ENCODE results near the gene TGFBI. TPM values are rescaled to one million over a fixed set of nuclear protein-coding genes. Genes with fewer than 3 reads are reported as not detected.

Gene TGFBI
- total RNA-seq, 1 donor from 2014 or later = 620 TPM

- H3K4me1 Mint-ChIP-seq (ENCODE audit: low read depth) = no peaks in the 10 kb centered on the region
- no peaks in the 10 kb centered on the region for H3K9me3 Mint-ChIP-seq (ENCODE audit: low read depth)
- H3K27me3 Mint-ChIP-seq (ENCODE audit: low read depth) = no peaks in the 10 kb centered on the region
- H3K4me3 Mint-ChIP-seq (ENCODE audit: unreplicated experiment) = no peak overlapping the region
- no peak for DNase-seq (ENCODE audit: low spot score)
- no peak overlapping the region for H3K27ac Mint-ChIP-seq (ENCODE audit: unreplicated experiment)
- TF ChIP-seq CTCF (IDR thresholded peaks at IDR 0.05) = no peak
- H3K36me3 Mint-ChIP-seq (ENCODE audit: low read depth) = no peaks in the 10 kb centered on the region
Measured at GRCh38 chr5:136086783-136087566, 58.2 kb downstream of the TGFBI start.

- no peak for DNase-seq (ENCODE audit: low spot score)
- H3K27me3 Mint-ChIP-seq (ENCODE audit: low read depth) = no peaks in the 10 kb centered on the region
- H3K4me1 Mint-ChIP-seq (ENCODE audit: low read depth) = no peaks in the 10 kb centered on the region
- H3K9me3 Mint-ChIP-seq (ENCODE audit: low read depth) = no peaks in the 10 kb centered on the region
- no peak overlapping the region for H3K4me3 Mint-ChIP-seq (ENCODE audit: unreplicated experiment)
- no peaks in the 10 kb centered on the region for H3K36me3 Mint-ChIP-seq (ENCODE audit: low read depth)
- H3K27ac Mint-ChIP-seq (ENCODE audit: unreplicated experiment) = no peak overlapping the region
- TF ChIP-seq CTCF (IDR thresholded peaks at IDR 0.05) = no peak
Measured at GRCh38 chr5:136087961-136088871, 59.4 kb downstream of the TGFBI start.

GRCh38 chr5:136089791-136090190 lies 61.0 kb downstream of the TGFBI start:
- no peak for DNase-seq (ENCODE audit: low spot score)
- no peaks in the 10 kb centered on the region for H3K9me3 Mint-ChIP-seq (ENCODE audit: low read depth)
- H3K4me3 Mint-ChIP-seq (ENCODE audit: unreplicated experiment) = no peak overlapping the region
- TF ChIP-seq CTCF (IDR thresholded peaks at IDR 0.05) = no peak
- H3K36me3 Mint-ChIP-seq (ENCODE audit: low read depth) = no peaks in the 10 kb centered on the region
- H3K27me3 Mint-ChIP-seq (ENCODE audit: low read depth) = peaks cover 5% of the 10 kb centered on the region
- H3K27ac Mint-ChIP-seq (ENCODE audit: unreplicated experiment) = no peak overlapping the region
- no peaks in the 10 kb centered on the region for H3K4me1 Mint-ChIP-seq (ENCODE audit: low read depth)

- Mint-ChIP-seq H3K27ac (ENCODE audit: unreplicated experiment) (no peak overlapping the region), H3K36me3 (ENCODE audit: low read depth) (no peaks in the 10 kb centered on the region), H3K9me3 (ENCODE audit: low read depth) (no peaks in the 10 kb centered on the region), H3K4me1 (ENCODE audit: low read depth) (no peaks in the 10 kb centered on the region), H3K4me3 (ENCODE audit: unreplicated experiment) (no peak overlapping the region), H3K27me3 (ENCODE audit: low read depth) (peaks cover 5% of the 10 kb centered on the region)
- TF ChIP-seq CTCF (IDR thresholded peaks at IDR 0.05) = no peak
- no peak for DNase-seq (ENCODE audit: low spot score)
Measured at GRCh38 chr5:136090319-136090718, 61.5 kb downstream of the TGFBI start.

- H3K9me3 Mint-ChIP-seq (ENCODE audit: low read depth) = no peaks in the 10 kb centered on the region
- H3K36me3 Mint-ChIP-seq (ENCODE audit: low read depth) = no peaks in the 10 kb centered on the region
- no peak overlapping the region for H3K27ac Mint-ChIP-seq (ENCODE audit: unreplicated experiment)
- H3K4me3 Mint-ChIP-seq (ENCODE audit: unreplicated experiment) = no peak overlapping the region
- no peaks in the 10 kb centered on the region for H3K4me1 Mint-ChIP-seq (ENCODE audit: low read depth)
- no peak for DNase-seq (ENCODE audit: low spot score)
- H3K27me3 Mint-ChIP-seq (ENCODE audit: low read depth) = peaks cover 19% of the 10 kb centered on the region
- no peak for TF ChIP-seq CTCF (IDR thresholded peaks at IDR 0.05)
Measured at GRCh38 chr5:136094189-136094912, 65.6 kb downstream of the TGFBI start.

Measured in chondrocyte (in vitro differentiated cells).